GM21423 (cell line): ENCODE data around the gene P3R3URF.

Source experiments
- ATAC-seq: cut with Tn5 transposase; IDR thresholded peaks from one replicate; pipeline ENCODE4 v1.9.1; 2021; ENCODE audit warnings: mild to moderate bottlenecking, moderate library complexity; ENCODE audit not compliant: unreplicated experiment

The P3R3URF gene

GRCh38 chr1:46134660-46135331, 41.5 kb downstream of the P3R3URF start:
- ATAC-seq = no peak

- no peak for ATAC-seq
These were observed 42.4 kb downstream of the P3R3URF start for GRCh38 chr1:46133781-46134350.

GRCh38 chr1:46133181-46133658, 43.1 kb downstream of the P3R3URF start:
- ATAC-seq = peak; percentile 50

GRCh38 chr1:46132529-46133180, 43.6 kb downstream of the P3R3URF start, which contains the start of gene PIK3R3:
TSS of gene PIK3R3 (minus strand) at chr1:46132629. CDS start at chr1:46131952, 677 bp downstream.
- peak; percentile 80 for ATAC-seq

- ATAC-seq = no peak
These were observed 44.4 kb downstream of the P3R3URF start for GRCh38 chr1:46131712-46132528.

- no peak for ATAC-seq
These were observed 45.2 kb downstream of the P3R3URF start for GRCh38 chr1:46131093-46131492.

- no peak for ATAC-seq
These were observed 45.7 kb downstream of the P3R3URF start for GRCh38 chr1:46130606-46131005.

- no peak for ATAC-seq
These were observed 46.2 kb downstream of the P3R3URF start for GRCh38 chr1:46130121-46130520.

- no peak for ATAC-seq
These were observed 47.9 kb downstream of the P3R3URF start for GRCh38 chr1:46128344-46128743.
